Fibroblast of lung (primary cell): ENCODE data around the gene STK32C.

Experiments used
- EZH2 ChIP-seq: IDR thresholded peaks from 2 replicates; pipeline ENCODE4 v1.5.1; 2012; ENCODE audit warnings: low read length, control low read depth, mild to moderate bottlenecking; ENCODE audit errors: missing control alignments
- TF ChIP-seq, protein P1 (sequence below), 2 donors: IDR thresholded peaks in 1 of 2; conservative IDR thresholded peaks in 1 of 2; 1 replicate in 1 of 2; 2 replicates in 1 of 2; pipeline ENCODE4 v1.5.1; 2011 to 2012; ENCODE audit warnings: low read length in 2 of 2, control low read depth in 1 of 2, inconsistent platforms in 1 of 2, low read depth in 1 of 2, mild to moderate bottlenecking in 1 of 2

- TF ChIP-seq, protein P1, sequence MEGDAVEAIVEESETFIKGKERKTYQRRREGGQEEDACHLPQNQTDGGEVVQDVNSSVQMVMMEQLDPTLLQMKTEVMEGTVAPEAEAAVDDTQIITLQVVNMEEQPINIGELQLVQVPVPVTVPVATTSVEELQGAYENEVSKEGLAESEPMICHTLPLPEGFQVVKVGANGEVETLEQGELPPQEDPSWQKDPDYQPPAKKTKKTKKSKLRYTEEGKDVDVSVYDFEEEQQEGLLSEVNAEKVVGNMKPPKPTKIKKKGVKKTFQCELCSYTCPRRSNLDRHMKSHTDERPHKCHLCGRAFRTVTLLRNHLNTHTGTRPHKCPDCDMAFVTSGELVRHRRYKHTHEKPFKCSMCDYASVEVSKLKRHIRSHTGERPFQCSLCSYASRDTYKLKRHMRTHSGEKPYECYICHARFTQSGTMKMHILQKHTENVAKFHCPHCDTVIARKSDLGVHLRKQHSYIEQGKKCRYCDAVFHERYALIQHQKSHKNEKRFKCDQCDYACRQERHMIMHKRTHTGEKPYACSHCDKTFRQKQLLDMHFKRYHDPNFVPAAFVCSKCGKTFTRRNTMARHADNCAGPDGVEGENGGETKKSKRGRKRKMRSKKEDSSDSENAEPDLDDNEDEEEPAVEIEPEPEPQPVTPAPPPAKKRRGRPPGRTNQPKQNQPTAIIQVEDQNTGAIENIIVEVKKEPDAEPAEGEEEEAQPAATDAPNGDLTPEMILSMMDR (conservative IDR thresholded peaks at IDR 0.05 in 1 of 2, IDR thresholded peaks at IDR 0.05 in 1 of 2; ENCODE audit: low read depth in 1 of 2, low read length in 2 of 2): no peak
- TF ChIP-seq EZH2: no peak
Observed at GRCh38 chr10:132313305-132313704, 5.6 kb upstream of the STK32C start.
